Measurements from ENCODE around the gene SARDH.
"Not testable (repeated sequence)": the region's sequence is repeated elsewhere in the genome, so short reads cannot be mapped to it uniquely, and the experiment has no call there.

The SARDH gene

DNA sequence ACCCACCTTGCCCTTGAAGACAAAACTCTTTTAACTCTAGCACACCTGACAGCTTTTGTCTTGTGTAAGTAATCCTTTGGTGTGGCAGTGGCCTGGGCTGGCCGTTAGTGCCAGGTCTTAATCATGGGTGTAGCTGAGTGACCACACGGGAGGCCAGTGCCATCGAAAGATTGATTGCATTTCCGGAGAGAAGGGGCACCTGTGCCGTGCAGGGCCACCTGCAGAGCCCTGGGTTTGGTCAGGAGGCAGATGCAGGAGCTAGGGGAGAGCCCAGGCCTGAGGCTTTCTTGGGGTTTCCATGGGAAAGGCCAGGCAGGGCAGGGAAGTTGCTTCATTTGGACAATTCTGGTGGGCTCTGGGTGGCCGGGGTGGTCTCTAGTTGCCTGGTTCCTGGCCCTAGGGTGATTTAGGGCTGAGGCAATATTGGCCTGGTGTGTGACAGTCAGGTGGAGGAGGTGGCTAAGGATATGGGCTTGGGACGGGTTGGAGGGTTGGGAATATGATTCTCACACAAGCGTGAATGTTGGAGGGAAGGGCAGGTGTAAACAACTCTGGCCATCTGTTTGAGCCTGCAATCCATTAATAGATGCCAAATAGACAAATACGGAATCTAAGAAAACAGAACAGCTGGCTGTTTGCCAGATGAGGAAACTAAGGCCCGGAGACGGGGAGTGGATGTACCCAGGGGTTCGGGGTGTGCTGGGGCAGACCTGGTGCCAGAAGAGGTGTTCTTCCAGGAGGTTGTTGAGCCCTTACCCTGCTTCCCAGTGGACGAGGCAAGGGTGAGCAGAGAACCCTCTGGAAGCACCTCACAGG lies 97.4 kb downstream of the SARDH start:
- DNase-seq = no peak

DNA sequence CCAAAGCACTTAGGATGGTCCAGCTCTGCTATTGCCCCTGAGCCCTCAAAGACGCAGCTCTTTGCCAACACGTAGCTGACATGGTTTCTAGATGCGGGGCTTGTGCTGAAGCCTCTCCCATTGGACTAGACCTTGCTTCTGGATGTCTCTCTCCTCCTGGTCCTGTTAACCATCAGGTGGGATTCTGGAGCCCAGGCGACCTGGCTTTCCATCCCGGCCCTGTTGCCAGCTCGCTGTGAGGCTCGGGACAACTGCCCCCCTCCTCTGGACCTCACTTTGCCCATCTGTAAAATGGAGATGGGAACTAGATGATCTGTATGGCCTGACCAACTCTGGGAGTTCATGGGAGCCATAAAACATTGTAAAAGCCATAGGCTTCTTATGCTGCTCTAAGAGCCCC lies 98.0 kb downstream of the SARDH start:
- no peak for DNase-seq

DNA sequence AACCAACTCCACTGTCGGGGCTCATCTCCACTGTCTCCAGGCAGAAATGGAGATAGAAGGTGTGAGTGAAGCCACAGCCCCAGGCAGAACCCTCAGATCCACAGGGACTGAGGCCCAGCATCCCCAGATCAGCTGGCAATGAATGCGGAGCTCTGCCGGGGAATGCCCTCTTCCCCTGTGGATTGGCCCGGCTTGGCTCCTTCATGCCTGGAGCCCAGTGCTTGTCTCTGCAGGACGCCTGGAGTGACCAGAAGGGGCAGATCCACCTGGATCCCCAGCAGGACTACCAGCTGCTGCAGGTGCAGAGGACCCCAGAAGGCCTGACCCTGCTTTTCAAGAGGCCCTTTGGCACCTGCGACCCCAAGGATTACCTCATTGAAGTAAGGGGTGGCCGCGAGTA lies 98.5 kb downstream of the SARDH start:
- no peak for DNase-seq

DNA sequence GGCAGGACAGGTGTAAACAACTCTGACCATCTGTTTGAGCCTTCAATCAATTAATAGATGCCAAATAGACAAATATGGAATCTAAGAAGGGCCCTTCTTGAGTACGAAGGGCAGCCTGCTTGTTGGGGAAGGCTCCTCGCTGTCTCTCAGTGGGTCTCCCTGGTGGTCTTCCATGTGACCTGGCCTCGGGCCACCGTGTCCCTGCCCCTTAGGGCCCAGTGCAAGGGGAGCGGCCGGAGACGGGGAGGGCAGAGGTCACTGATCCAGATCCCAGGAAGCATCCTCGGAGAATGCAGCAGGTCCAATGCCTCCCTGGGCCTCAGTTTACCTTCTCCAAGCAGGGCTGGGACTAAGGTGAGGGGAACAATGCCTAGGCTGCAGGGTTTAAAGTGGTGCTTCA lies 99.4 kb downstream of the SARDH start:
- no peak for DNase-seq

DNA sequence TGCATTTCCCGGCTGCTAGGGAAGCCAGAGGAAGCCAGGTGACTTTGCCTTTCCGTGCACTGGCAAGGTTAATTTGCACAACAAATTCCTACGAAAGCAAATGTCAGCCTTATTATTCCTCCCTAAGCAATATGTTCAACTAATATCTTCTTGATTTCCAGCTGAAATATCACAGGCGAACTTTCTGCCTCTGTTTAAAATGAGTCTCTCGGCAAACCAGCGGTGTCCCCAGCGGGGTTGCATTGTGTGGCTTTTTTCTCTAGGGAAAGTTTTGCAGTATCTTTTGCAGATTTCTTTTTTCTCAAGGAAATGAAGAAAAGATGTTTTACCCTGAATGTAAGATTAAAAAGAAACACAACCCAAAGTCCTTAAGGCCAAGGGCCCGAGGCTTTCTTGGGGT lies 100.1 kb downstream of the SARDH start:
- DNase-seq = no peak

GRCh38 chr9:133637451-133638055 lies 100.6 kb downstream of the SARDH start:
- no peak for DNase-seq

DNA sequence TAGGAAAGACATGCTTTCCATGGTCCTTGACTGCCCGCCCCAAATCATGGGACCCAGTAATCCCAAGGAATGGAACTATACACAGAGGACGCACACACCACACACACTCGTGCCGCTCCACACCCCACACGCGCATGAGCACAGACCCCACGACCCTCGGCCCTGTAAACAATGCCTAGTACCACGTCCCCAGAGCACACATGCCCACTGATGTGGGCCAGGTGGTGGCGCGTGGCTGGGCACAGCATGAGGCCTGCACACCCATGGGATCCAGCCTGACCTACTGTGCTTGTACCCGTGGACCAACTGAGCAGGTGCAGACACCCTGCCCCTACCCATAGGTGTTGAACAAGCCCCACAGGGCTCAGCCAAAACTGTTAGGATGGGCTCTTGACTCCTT lies 101.2 kb downstream of the SARDH start:
- no peak for DNase-seq

DNA sequence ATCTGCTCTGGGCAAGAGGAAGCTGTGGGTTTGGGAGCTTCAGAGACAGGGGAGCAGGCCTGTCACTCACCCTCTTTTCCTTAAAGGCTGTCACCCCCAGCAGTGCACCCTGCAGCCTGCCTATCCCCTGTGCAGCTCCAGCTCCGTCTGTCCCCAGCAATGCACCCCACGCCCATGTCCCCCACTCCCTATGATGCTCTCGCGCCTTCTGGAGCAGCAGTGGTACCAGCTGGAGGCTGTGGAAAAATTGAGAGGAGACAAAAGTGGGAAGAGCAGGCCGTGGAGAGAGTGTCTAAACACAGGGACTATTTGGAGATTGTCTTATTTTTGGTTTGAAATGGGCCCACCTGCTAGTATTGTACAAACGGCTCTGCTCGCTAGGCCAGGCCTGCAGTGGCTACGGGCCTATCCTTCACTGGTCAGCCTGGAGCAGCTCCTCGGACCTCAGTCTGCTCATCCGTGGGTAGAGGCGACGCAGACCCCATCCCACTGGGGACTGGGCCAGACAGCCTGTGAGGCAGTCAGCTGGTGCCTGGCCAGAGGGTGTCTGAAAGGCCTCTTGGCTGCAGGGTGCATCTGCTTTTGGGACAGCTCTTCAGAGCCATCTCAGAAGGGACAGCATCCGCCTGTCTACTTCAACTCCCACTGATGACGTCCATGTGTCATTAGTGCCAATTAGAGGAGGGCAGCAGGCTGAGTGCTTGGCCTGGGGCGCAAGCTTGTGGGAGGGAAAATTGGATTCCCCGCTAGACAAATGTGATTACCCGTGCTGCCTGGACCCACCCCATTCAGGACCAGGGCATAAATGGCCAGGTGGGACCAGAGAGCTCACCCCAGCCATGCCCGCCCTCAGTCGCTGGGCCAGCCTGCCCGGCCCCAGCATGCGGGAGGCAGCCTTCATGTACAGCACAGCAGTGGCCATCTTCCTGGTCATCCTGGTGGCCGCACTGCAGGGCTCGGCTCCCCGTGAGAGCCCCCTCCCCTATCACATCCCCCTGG lies 102.3 kb downstream of the SARDH start, which contains the start of gene DBH:
DBH (plus strand) TSS at position 831 of the 999 bp plus-strand sequence; CDS start at position 840, 9 bp downstream.
- no peak for DNase-seq

DNA sequence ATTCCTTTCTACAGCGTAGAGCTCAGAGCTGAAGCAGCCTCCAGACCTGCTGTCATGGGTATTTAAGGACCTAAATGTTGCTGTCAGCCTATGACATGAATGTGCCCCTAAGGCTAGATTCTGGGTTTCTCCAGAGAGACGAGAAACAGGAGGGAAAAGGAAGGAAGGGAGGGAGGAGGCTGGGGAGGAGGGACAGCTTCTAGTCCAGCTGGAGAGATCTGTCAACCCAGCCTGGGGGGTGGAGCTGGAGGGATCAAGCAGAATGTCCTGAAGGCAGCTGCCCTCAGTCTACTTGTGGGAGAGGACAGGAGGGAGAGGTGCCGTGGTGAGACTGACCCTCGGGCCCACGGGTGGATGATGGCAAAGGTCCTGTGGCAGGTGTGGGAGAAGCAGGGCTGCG lies 103.1 kb downstream of the SARDH start:
- DNase-seq = no peak

- DNase-seq = no peak
These were observed 104.0 kb downstream of the SARDH start for GRCh38 chr9:133634081-133634691.

GRCh38 chr9:133633681-133634080 lies 104.5 kb downstream of the SARDH start:
- DNase-seq = no peak

GRCh38 chr9:133632806-133633680 lies 105.1 kb downstream of the SARDH start:
- no peak for DNase-seq

- DNase-seq = no peak
These were observed 107.0 kb downstream of the SARDH start for GRCh38 chr9:133631111-133631510.

- no peak for DNase-seq
These were observed 108.7 kb downstream of the SARDH start for GRCh38 chr9:133629221-133630110.

DNA sequence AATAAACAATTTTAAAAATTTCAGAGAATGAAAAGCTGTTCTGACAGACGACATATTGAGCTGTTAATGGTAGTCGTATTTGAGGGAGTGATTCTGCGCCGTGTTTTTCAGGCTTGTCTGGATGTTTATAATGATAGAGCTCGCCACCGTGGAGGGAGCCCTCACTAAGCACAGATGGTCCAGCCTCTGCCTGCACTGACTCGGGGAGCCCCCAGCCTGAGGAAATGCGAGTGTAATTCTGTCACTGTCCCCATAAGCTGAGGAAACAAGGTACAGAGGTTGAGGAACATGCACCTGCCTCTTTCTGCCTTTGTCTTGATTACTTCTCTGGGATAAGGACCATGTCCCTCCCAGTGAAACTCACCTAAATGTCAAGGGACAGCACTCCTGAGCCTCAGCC lies 109.4 kb downstream of the SARDH start:
- no peak for DNase-seq

- DNase-seq = no peak
These were observed 110.8 kb downstream of the SARDH start for GRCh38 chr9:133627341-133627740.

GRCh38 chr9:133626008-133626407 lies 112.1 kb downstream of the SARDH start:
- DNase-seq = not testable (repeated sequence)

GRCh38 chr9:133622555-133622954 lies 115.6 kb downstream of the SARDH start:
- no peak for DNase-seq

DNA sequence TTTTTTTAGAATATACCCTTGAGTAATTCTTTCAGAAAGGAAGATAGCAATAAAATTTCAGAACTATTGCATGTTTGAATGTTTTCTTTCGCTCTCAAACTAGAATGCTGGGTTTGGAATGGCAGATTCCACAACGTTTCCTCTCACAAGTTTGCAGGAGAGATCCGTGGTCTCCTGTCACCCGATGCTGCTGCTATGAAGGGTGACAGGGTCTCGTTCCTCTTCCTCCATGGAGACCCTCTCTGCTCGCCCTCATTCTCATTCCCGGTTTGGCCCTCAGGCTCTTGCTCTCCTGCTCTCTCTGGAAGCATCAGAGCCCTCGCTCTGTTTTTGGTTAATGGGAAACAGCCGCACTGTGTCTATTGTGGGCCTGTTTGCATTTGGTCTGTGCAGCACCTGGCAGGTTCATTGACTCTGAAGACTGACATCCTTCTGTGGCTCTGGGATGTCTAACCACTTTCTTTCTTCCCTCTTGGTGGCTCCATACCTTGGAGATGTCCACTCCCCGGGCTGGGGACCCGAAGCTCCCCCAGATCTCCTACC lies 116.4 kb downstream of the SARDH start:
- no peak for DNase-seq

DNA sequence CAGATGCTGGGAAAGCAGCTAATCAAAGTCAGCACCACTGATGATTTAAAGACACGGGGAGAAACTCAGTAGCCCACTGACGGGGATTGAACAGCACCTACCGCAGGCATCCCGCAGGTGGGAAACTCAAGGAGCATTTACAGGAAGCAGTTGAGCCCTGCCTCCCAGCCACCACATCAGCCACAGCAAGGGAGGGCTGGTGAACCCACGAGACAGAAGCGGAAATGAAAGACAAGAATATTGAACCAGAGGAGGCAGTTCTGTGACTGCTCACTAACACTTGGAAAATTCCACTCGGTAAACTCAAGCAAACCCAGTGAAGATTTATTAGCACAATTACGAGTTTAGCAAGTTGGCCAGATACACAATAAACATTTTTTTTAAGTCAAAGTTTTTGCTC lies 118.4 kb downstream of the SARDH start:
- DNase-seq = peak; percentile 46 to 50

Data from CD4-positive, alpha-beta T cell treated with Interleukin-4 for 1 hour (primary cell).